GM19438 (cell line): ENCODE data around the gene MOB2.

Source experiments
- ATAC-seq: cut with Tn5 transposase; IDR thresholded peaks from one replicate; pipeline ENCODE4 v1.9.1; 2021; ENCODE audit warnings: low read depth; ENCODE audit not compliant: unreplicated experiment

MOB2 gene

GRCh38 chr11:1486054-1486825 is at the start of gene MOB2:
TSS of gene MOB2 (minus strand) at chr11:1486779. CDS start at chr11:1486556, 223 bp downstream.
- ATAC-seq, result no peak

- no peak for ATAC-seq
These were observed 48.1 kb upstream of the MOB2 start for GRCh38 chr11:1534682-1535081.

- ATAC-seq, result no peak
These were observed 47.6 kb upstream of the MOB2 start for GRCh38 chr11:1534171-1534570.

- ATAC-seq, result no peak
These were observed 46.8 kb upstream of the MOB2 start for GRCh38 chr11:1533342-1533725.

- ATAC-seq, result no peak
These were observed 46.2 kb upstream of the MOB2 start for GRCh38 chr11:1532606-1533341.

GRCh38 chr11:1532014-1532586 is 45.5 kb upstream of the MOB2 start:
- no peak for ATAC-seq

- no peak for ATAC-seq
These were observed 45.0 kb upstream of the MOB2 start for GRCh38 chr11:1531449-1532013.

GRCh38 chr11:1530686-1531448 is 44.3 kb upstream of the MOB2 start:
- no peak for ATAC-seq

- ATAC-seq, result no peak
These were observed 43.2 kb upstream of the MOB2 start for GRCh38 chr11:1529774-1530173.

GRCh38 chr11:1529286-1529685 is 42.7 kb upstream of the MOB2 start:
- ATAC-seq, result no peak

- no peak for ATAC-seq
These were observed 42.1 kb upstream of the MOB2 start for GRCh38 chr11:1528710-1529109.

GRCh38 chr11:1526785-1527184 is 40.2 kb upstream of the MOB2 start:
- ATAC-seq, result no peak

GRCh38 chr11:1523779-1524178 is 37.2 kb upstream of the MOB2 start:
- no peak for ATAC-seq

- ATAC-seq, result no peak
These were observed 36.5 kb upstream of the MOB2 start for GRCh38 chr11:1523077-1523476.

GRCh38 chr11:1522081-1522424 is 35.5 kb upstream of the MOB2 start:
- peak; percentile 37 for ATAC-seq

GRCh38 chr11:1521382-1522080 is 35.0 kb upstream of the MOB2 start:
- peak; percentile 91 for ATAC-seq

- no peak for ATAC-seq
These were observed 34.2 kb upstream of the MOB2 start for GRCh38 chr11:1520663-1521267.

- no peak for ATAC-seq
These were observed 33.7 kb upstream of the MOB2 start for GRCh38 chr11:1520209-1520662.
